HepG2 (cell line): ENCODE results near the gene SLC8A2. TPM values are rescaled to one million over a fixed set of nuclear protein-coding genes. Genes with fewer than 3 reads are reported as not detected.

Experiments used
- ATAC-seq: fragments of 200-7000 bp; cut with Tn5 transposase; 3 replicates; pipeline ENCODE4 v1.9.1; 2020; ENCODE audit warnings: mild to moderate bottlenecking, moderate library complexity
- BruUV-seq: library from RNA; stranded (reverse); fragments of 400-500 nt; replicated peaks from 2 replicates; lab custom pipeline; 2021; lab: Mats Ljungman, UMichigan
- CTCF ChIA-PET: fragments of 300-600 bp; formaldehyde crosslinking; extraction: SDS; loops from one replicate; lab custom pipeline; 2021; ENCODE audit warnings: low total read pairs, inconsistent platforms, low intra/inter-chr PET ratio; lab: Yijun Ruan, JAX
- POLR2A ChIA-PET: fragments of 350-600 bp; sonication (Branson Sonifier 250); formaldehyde crosslinking; loops from one replicate; lab custom pipeline; 2020; ENCODE audit warnings: antibody characterized with exemption, inconsistent platforms; lab: Yijun Ruan, JAX
- DNase-seq: peaks from one replicate; pipeline ENCODE4 v3.0.0-alpha.2; 2015; ENCODE audit warnings: low spot score
- FAIRE-seq: peaks from 3 replicates; lab custom pipeline; 2011; peaks lifted over from hg19 to GRCh38; lab: Jason Lieb, UNC
- H2AFZ ChIP-seq: one replicate; pipeline ENCODE4 v1.6.1; 2011; ENCODE audit warnings: low read length, inconsistent platforms
- H3K27ac ChIP-seq: fragments of 300-600 bp; 3 replicates; pipeline ENCODE4 v1.8.0; 2011; ENCODE audit warnings: mixed run types, mild to moderate bottlenecking, mixed read lengths, low read length, inconsistent platforms; ENCODE audit not compliant: insufficient read depth; ENCODE audit errors: extremely low read length
- H3K27me3 ChIP-seq, 2 experiments: fragments of 200-600 bp in 1 of 2; 2 replicates in 1 of 2; 3 replicates in 1 of 2; pipeline versions ENCODE4 v1.6.0 to v1.8.0; 2011; ENCODE audit warnings: low read length in 2 of 2, mild to moderate bottlenecking in 2 of 2, moderate library complexity in 2 of 2, inconsistent platforms in 1 of 2; ENCODE audit not compliant: insufficient read depth in 2 of 2, control insufficient read depth in 1 of 2
- H3K36me3 ChIP-seq, 2 experiments: fragments of 200-600 bp in 1 of 2; replicated peaks in 1 of 2; 2 replicates in 1 of 2; 3 replicates in 1 of 2; pipeline versions ENCODE4 v1.5.1 to v1.8.0; 2011; ENCODE audit warnings: low read length in 2 of 2, inconsistent platforms in 1 of 2; ENCODE audit not compliant: insufficient read depth in 2 of 2, control insufficient read depth in 1 of 2
- H3K4me1 ChIP-seq: 2 replicates; pipeline ENCODE4 v1.5.1; 2012; ENCODE audit warnings: low read length, inconsistent platforms; ENCODE audit not compliant: insufficient read depth
- H3K4me2 ChIP-seq: 2 replicates; pipeline ENCODE4 v1.6.0; 2011; ENCODE audit warnings: low read depth, low read length, inconsistent platforms
- H3K4me3 ChIP-seq, 3 experiments: fragments of 200-600 bp in 1 of 3; sonication (generic), shearing (Covaris generic) in 1 of 3; replicated peaks in 1 of 3; 2 replicates each; pipeline ENCODE4 v1.5.1; 2011 to 2016; ENCODE audit warnings: low read length in 3 of 3, inconsistent platforms in 2 of 3, low read depth in 2 of 3, mild to moderate bottlenecking in 2 of 3, control low read depth in 1 of 3, mixed read lengths in 1 of 3; ENCODE audit not compliant: insufficient read depth in 1 of 3
- H3K79me2 ChIP-seq: one replicate; pipeline ENCODE4 v1.6.1; 2011; ENCODE audit warnings: low read length, inconsistent platforms; ENCODE audit not compliant: insufficient read depth
- H3K9ac ChIP-seq: 2 replicates; pipeline ENCODE4 v1.6.0; 2011; ENCODE audit warnings: mild to moderate bottlenecking, low read depth, low read length, inconsistent platforms; ENCODE audit not compliant: insufficient read depth
- H3K9me3 ChIP-seq: 2 replicates; pipeline ENCODE4 v1.5.1; 2012; ENCODE audit warnings: mild to moderate bottlenecking, low read length
- H4K20me1 ChIP-seq: 2 replicates; pipeline ENCODE4 v1.6.0; 2011; ENCODE audit warnings: inconsistent platforms, mild to moderate bottlenecking, low read length, moderate library complexity; ENCODE audit not compliant: insufficient read depth
- ATF2 ChIP-seq: sonication (generic); formaldehyde crosslinking; IDR thresholded peaks from 2 replicates; pipeline ENCODE4 v1.4.0; 2020; ENCODE audit warnings: missing genetic modification reagents
- EEA1 ChIP-seq: sonication (generic); formaldehyde crosslinking; IDR thresholded peaks from 2 replicates; pipeline ENCODE4 v1.5.1; 2020; ENCODE audit warnings: mild to moderate bottlenecking, missing genetic modification reagents, borderline replicate concordance
- PITX1 ChIP-seq: sonication (generic); formaldehyde crosslinking; IDR thresholded peaks from 2 replicates; pipeline ENCODE4 v1.5.1; 2020; ENCODE audit warnings: mild to moderate bottlenecking, missing genetic modification reagents
- TFE3 ChIP-seq: IDR thresholded peaks from 2 replicates; pipeline ENCODE4 v1.6.1; 2016
- ZNF589 ChIP-seq: sonication (generic); formaldehyde crosslinking; conservative IDR thresholded peaks from 2 replicates; pipeline ENCODE4 v1.8.0; 2022; ENCODE audit warnings: mild to moderate bottlenecking, moderate library complexity, missing genetic modification reagents
- ZNF605 ChIP-seq: sonication (generic); formaldehyde crosslinking; IDR thresholded peaks from 2 replicates; pipeline ENCODE4 v1.8.0; 2022; ENCODE audit warnings: mild to moderate bottlenecking, missing genetic modification reagents
- ZNF616 ChIP-seq: sonication (generic); formaldehyde crosslinking; IDR thresholded peaks from 2 replicates; pipeline ENCODE4 v1.5.0; 2020; ENCODE audit warnings: low read depth, mild to moderate bottlenecking, missing genetic modification reagents
- ZNF646 ChIP-seq: sonication (generic); formaldehyde crosslinking; IDR thresholded peaks from 2 replicates; pipeline ENCODE4 v1.9.0; 2021; ENCODE audit warnings: mild to moderate bottlenecking, missing genetic modification reagents
- WGBS: methylation state at CpG from one replicate; pipeline ENCODE4 v1.1.6; 2017; ENCODE audit warnings: low lambda C conversion rate; 5-methylcytosine and 5-hydroxymethylcytosine counted together
- in situ Hi-C: cut with HindIII; loops from 2 replicates; pipeline ENCODE4 v1.10.0; 2017; ENCODE audit warnings: low pct_unique_long_range_greater_than_20kb; ENCODE audit not compliant: extremely low pct_ligation_motif_present
- intact Hi-C: fragments of 100-400 bp; cut with micrococcal nuclease; formaldehyde crosslinking; loops from one replicate; pipeline ENCODE4 v1.10.0; 2022; ENCODE audit not compliant: unreplicated experiment
- polyA plus RNA-seq, 8 experiments: library from polyadenylated mRNA; depleted of rRNA in 3 of 8; stranded (reverse) in 7 of 8; unstranded in 1 of 8; fragments of >200 nt; fragmentation: Illumina TruSeq in 4 of 8; extraction: Trizol in 4 of 8; gene quantifications; 2 replicates each; pipeline versions ENCODE4 v1.2.1 to v1.2.3, GENCODE V29; 2011 to 2016; ENCODE audit warnings: low read depth in 4 of 8, missing spikeins in 1 of 8, mixed read lengths in 1 of 8; ENCODE audit not compliant: insufficient read depth in 1 of 8
- total RNA-seq, 5 experiments: library from RNA; depleted of rRNA; stranded (reverse); fragments of >200 nt; fragmentation: Illumina TruSeq; extraction: Trizol; gene quantifications; 2 replicates each; pipeline ENCODE4 v1.2.3, GENCODE V29; 2016; ENCODE audit warnings: low read depth in 1 of 5

Gene SLC8A2
- total and polyA plus RNA-seq, 2 of the 13 experiments (the other 11 are each of a cell fraction or from before 2014, with no cell fraction given), result 0.02 TPM; not detected in 1

GRCh38 chr19:47494211-47494547 is 22.5 kb upstream of the SLC8A2 start:
- in situ Hi-C loops (no loop called here), intact Hi-C loops (no loop called here)
- no TSS peak for BruUV-seq
- ChIA-PET CTCF (no interaction called here), POLR2A (no interaction called here)
- no peaks in the 10 kb centered on the region for H4K20me1 ChIP-seq
- H3K4me3 ChIP-seq, result no peak overlapping the region
- WGBS, result 98% methylated on average over 5 of the region's 5 CpGs
- no peaks in the 10 kb centered on the region for H3K79me2 ChIP-seq
- H3K9ac ChIP-seq, result no peak overlapping the region
- no peak overlapping the region for H2AFZ ChIP-seq
- FAIRE-seq (no peak), ATAC-seq (no peak), DNase-seq (no peak)
- peaks cover 16 to 22% of the 10 kb centered on the region in 2 experiments; a peak in 4 of 5 replicates for H3K36me3 ChIP-seq
- no peak for TF ChIP-seq ZNF589
- TF ChIP-seq EEA1 (CRISPR knock-in tag), result no peak
- TF ChIP-seq ZNF616 (CRISPR knock-in tag), result no peak
- TF ChIP-seq ZNF605 (CRISPR knock-in tag), result no peak
- no peak for TF ChIP-seq ZNF646 (CRISPR knock-in tag)
- no peak for TF ChIP-seq TFE3 (CRISPR knock-in tag)
- no peak for TF ChIP-seq ATF2 (CRISPR knock-in tag)
- no peak for TF ChIP-seq PITX1 (CRISPR knock-in tag)
- no peaks in the 10 kb centered on the region for H3K9me3 ChIP-seq
- no peak overlapping the region for H3K4me2 ChIP-seq
- no peaks in the 10 kb centered on the region for H3K4me1 ChIP-seq
- H3K27ac ChIP-seq, result no peak overlapping the region
- no peaks in the 10 kb centered on the region for H3K27me3 ChIP-seq
